Activated T-cell treated with anti-CD3 and anti-CD28 coated beads for 24 hours (primary cell): Measurements from ENCODE around the gene CNN2.

Source experiments
- DNase-seq: peaks from one replicate; pipeline ENCODE4 v3.0.0-alpha.2; 2020; ENCODE audit warnings: low read depth

Gene CNN2

GRCh38 chr19:1065606-1066109 is 39.2 kb downstream of the CNN2 start:
- DNase-seq: no peak

GRCh38 chr19:1066251-1066747 is 39.9 kb downstream of the CNN2 start:
- no peak for DNase-seq

- DNase-seq: peak; percentile 73
These were observed 40.4 kb downstream of the CNN2 start, which contains the start of gene ARHGAP45 for GRCh38 chr19:1066748-1067340. Gene ARHGAP45 (plus strand): TSS chr19:1067167. CDS start chr19:1067406, 239 bp downstream.

- DNase-seq: no peak
These were observed 41.0 kb downstream of the CNN2 start for GRCh38 chr19:1067341-1067957.

GRCh38 chr19:1068009-1069001 is 41.9 kb downstream of the CNN2 start:
- DNase-seq: no peak

- no peak for DNase-seq
These were observed 42.8 kb downstream of the CNN2 start for GRCh38 chr19:1069009-1069779.

- no peak for DNase-seq
These were observed 44.1 kb downstream of the CNN2 start for GRCh38 chr19:1070576-1070930.

GRCh38 chr19:1070931-1071791 is 44.8 kb downstream of the CNN2 start:
- no peak for DNase-seq

- DNase-seq: no peak
These were observed 46.1 kb downstream of the CNN2 start for GRCh38 chr19:1072371-1073015.

- no peak for DNase-seq
These were observed 46.9 kb downstream of the CNN2 start for GRCh38 chr19:1073063-1073955.

- no peak for DNase-seq
These were observed 47.6 kb downstream of the CNN2 start for GRCh38 chr19:1073956-1074517.

- peak; percentile 73 for DNase-seq
These were observed 48.3 kb downstream of the CNN2 start for GRCh38 chr19:1074544-1075283.

GRCh38 chr19:1076046-1076386 is 49.6 kb downstream of the CNN2 start:
- no peak for DNase-seq

GRCh38 chr19:1076951-1077350 is 50.5 kb downstream of the CNN2 start:
- peak; percentile 89 for DNase-seq

- no peak for DNase-seq
These were observed 53.2 kb downstream of the CNN2 start for GRCh38 chr19:1079566-1080111.

GRCh38 chr19:1080360-1081161 is 54.2 kb downstream of the CNN2 start:
- DNase-seq: no peak
